Gastrocnemius medialis (tissue), 4 donors: ENCODE results near the gene ZNF674.

Experiments used
- POLR2A ChIP-seq, 2 donors: fragments of 450-650 bp; IDR thresholded peaks; one replicate each; pipeline ENCODE4 v1.6.1; 2017; ENCODE audit warnings: antibody characterized with exemption in 2 of 2, mild to moderate bottlenecking in 2 of 2, moderate library complexity in 2 of 2
- TF ChIP-seq, protein P1 (sequence below), 5 experiments: fragments of 450-650 bp in 3 of 5; fragments of 200-600 bp in 2 of 5; sonication (generic) in 2 of 5; IDR thresholded peaks in 4 of 5; conservative IDR thresholded peaks in 1 of 5; 1 replicate in 4 of 5; 2 replicates in 1 of 5; pipeline ENCODE4 v1.5.1; 2016 to 2019; ENCODE audit warnings: antibody characterized with exemption in 5 of 5, mild to moderate bottlenecking in 3 of 5, moderate library complexity in 3 of 5

DNA sequence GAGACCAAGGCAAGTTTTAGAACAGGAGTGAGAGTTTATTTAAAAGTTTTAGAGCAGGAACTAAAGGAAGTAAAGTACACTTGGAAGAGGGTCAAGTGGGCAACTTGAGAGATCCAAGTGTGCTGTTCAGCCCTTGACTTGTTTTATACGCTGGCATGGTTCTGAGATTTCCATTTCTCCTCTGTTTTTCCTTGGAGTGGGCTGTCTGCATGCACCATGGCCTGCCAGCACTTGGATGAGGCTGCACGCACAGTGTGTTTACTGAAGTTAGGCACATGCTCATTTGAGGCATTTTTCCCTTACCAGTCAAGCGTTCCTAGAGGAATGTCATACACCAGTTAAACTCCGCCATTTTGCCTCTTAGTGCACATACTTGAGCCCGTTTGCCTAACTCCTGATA is 8.7 kb upstream of the ZNF674 start:
- TF ChIP-seq POLR2A (IDR thresholded peaks at IDR 0.05): no peak
- TF ChIP-seq, protein P1, sequence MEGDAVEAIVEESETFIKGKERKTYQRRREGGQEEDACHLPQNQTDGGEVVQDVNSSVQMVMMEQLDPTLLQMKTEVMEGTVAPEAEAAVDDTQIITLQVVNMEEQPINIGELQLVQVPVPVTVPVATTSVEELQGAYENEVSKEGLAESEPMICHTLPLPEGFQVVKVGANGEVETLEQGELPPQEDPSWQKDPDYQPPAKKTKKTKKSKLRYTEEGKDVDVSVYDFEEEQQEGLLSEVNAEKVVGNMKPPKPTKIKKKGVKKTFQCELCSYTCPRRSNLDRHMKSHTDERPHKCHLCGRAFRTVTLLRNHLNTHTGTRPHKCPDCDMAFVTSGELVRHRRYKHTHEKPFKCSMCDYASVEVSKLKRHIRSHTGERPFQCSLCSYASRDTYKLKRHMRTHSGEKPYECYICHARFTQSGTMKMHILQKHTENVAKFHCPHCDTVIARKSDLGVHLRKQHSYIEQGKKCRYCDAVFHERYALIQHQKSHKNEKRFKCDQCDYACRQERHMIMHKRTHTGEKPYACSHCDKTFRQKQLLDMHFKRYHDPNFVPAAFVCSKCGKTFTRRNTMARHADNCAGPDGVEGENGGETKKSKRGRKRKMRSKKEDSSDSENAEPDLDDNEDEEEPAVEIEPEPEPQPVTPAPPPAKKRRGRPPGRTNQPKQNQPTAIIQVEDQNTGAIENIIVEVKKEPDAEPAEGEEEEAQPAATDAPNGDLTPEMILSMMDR (IDR thresholded peaks at IDR 0.05 in 4 of 5, conservative IDR thresholded peaks at IDR 0.05 in 1 of 5): no peak
